HG03457 (cell line): ENCODE measurements around the gene LCLAT1.
"Not testable (repeated sequence)": the region's sequence is repeated elsewhere in the genome, so short reads cannot be mapped to it uniquely, and the experiment has no call there.

Source experiments
- ATAC-seq: cut with Tn5 transposase; IDR thresholded peaks from one replicate; pipeline ENCODE4 v1.9.1; 2021; ENCODE audit warnings: moderate number of reproducible peaks; ENCODE audit not compliant: unreplicated experiment

Gene LCLAT1

DNA sequence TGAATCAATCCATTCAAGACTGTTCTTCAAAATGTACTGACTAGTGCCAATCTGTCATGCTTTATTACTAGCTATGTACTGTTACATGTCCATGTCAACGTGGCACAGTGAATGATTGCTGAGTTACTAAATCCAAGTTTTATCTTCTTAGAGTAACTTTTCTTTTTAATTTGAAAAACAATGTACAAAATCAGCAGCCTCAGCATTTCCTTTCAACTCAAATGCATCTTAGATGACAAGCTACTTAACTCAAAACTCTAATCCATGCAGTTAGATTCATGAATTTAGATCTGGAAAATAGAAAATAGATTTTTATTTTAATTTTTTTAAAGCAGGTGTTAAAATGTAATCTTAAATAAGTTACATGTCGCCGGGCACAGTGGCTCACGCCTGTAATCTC, 186.0 kb downstream of the LCLAT1 start:
- no peak for ATAC-seq

GRCh38 chr2:30636311-30636710, 189.3 kb downstream of the LCLAT1 start:
- ATAC-seq = no peak

GRCh38 chr2:30639836-30640235, 192.8 kb downstream of the LCLAT1 start:
- ATAC-seq = no peak

- no peak for ATAC-seq
Measured at GRCh38 chr2:30641765-30642345, 194.8 kb downstream of the LCLAT1 start.

GRCh38 chr2:30643013-30643412, 196.0 kb downstream of the LCLAT1 start:
- ATAC-seq = not testable (repeated sequence)

DNA sequence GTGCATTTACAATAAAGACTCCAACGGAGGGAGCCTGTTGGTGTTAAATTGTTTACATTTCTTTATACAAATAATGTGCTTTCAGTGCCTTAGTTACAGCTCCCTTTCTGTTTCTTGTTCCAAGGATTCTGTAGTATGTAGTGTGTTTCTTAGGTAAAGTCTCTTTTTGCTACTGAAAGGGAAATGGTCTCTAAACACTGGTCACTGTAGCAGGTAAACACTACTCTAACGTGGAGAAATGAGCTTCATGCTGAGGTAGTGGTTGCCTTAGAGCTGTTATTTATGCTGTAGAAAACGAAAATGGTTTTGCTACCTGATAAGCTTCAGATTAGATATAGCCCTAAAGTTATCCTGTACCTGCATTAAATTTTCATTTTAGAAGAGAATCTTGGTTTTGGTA, 196.6 kb downstream of the LCLAT1 start:
- ATAC-seq = no peak

DNA sequence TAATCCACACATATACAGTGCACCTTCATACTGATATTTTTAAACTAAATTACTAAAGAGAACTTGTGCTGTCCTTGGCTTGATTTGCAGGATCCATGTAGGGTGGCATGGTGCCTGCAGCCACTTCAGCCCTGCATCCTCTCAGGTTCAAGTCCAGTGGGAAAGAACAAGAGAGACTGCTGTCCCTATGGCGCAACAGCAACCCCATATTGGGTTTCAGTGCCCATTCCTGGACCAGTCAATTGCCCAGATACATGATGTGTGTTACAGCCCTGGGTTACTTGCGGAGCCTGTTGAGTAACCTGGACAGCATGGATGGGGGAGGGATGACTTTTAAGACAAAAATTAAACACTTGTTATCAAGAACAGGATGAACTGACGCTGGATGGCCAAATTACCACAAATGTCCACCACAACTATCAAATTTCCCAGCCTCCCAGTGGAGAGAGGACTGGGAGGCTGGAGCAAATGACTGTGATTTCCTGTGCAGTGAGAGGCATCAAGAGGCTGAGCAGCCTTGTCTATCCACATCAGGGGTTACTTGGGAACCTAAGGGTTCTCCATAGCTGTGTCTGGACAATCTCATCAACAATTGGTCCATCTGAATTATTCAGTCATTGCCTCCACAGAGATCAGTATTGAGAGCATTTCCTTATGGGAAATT, 198.2 kb downstream of the LCLAT1 start:
- no peak for ATAC-seq

- no peak for ATAC-seq
Measured at GRCh38 chr2:30645745-30646119, 198.7 kb downstream of the LCLAT1 start.

DNA sequence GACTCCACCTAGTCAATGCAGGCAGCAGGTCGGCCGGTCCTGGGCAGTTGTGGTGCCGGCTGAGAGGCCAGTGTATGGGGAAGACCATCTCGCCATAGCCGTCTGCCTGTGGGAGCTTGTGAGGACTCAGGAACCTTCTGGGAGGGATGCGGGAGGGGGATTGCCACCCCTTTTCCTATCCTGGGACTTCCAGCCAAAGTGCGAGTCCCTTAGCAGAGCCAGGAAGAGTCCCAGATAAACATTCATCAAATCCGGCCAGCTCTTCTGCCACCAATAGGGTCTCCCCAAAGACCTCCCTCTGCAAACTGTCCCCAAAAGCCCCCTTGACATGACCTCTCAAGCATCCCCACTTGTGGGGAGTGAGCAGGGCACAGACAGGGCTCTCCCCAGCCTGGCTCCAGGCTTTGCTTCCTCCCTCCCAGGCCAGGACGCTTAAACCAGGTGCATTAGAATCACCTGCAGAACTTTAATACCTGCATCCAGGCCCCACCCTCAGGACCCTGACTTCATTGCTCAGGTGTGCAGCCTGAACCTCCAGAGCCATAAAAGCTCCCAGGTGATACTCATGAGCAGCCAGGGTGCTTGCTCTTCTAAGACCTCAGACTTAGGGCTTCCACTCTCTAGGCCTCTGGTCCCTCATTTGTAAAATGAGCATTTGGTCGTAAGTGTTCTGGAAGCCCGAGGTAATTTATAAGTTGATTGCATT, 200.9 kb downstream of the LCLAT1 start:
- ATAC-seq = no peak

- no peak for ATAC-seq
Measured at GRCh38 chr2:30649278-30649677, 202.2 kb downstream of the LCLAT1 start.

DNA sequence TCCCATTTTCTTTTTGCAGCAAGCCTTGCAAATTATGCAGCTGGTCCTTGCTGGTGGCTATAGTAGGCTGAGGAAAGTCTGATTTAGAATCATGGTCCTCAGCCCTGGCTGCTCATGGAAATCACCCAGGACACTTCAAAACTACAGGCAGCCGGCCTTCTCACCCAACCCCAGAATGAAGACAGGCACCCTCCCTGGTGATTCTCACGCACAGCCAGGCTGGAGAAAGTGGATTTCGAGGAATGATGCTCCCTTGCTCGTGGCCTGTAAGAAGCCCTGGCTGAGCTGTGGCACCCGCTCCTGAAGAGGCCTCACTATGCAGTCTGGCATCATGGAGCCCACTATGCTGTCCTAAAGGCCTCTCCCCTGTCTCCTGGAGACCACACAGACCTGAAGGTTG, 202.8 kb downstream of the LCLAT1 start:
- no peak for ATAC-seq

DNA sequence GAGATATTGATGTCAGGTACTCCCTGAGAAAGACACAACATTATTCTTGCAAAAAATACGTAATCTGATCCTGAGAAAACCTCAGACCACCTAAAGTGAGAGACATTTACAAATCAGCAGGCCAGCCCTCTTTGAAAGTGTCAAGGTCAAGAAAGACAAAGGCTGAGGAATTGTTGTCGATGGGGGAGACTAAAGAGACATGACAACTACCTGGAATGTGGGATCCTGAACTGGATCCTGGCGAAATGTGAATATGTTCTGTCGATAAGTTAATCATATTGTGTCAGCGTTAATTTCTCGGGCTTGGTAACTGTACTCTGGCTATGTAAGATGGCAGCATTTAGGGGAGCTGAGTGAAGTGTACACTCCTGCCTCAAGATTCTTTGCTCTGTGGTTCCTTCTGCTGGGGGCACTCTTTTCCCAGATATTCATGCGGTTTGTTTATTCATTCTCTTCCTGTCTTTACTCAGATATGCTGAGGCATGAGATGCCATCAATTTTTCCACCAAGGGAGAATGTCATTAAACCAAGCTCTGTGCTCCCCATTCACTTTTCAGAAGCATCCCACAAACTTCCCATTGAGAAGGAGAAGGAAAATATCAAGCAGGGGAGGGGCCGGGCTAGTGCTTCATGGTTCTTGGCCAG, 205.3 kb downstream of the LCLAT1 start:
- no peak for ATAC-seq

- no peak for ATAC-seq
Measured at GRCh38 chr2:30653847-30654246, 206.8 kb downstream of the LCLAT1 start.

DNA sequence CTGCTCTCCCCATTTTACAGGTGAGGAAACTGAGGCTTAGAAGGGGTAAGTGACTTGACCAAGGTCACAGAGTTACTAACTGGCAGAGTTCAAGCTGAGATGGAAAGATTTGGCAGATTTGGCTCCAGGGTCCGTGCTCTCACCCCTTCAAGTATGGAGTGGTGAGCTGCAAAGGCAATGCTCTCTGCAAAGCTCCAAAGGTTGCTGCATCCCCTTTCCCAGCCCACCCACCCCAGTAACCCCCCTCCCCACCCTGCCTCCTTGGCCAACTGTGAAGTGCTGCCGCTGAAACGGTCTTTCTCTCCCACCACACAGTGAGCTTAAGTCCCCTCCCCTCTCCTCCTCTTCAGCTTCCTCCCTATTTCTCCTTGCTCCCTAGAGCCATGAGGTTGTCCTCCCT, 207.4 kb downstream of the LCLAT1 start:
- ATAC-seq = no peak

GRCh38 chr2:30655211-30655610, 208.2 kb downstream of the LCLAT1 start:
- ATAC-seq = no peak

- ATAC-seq = no peak
Measured at GRCh38 chr2:30655660-30656059, 208.6 kb downstream of the LCLAT1 start.

DNA sequence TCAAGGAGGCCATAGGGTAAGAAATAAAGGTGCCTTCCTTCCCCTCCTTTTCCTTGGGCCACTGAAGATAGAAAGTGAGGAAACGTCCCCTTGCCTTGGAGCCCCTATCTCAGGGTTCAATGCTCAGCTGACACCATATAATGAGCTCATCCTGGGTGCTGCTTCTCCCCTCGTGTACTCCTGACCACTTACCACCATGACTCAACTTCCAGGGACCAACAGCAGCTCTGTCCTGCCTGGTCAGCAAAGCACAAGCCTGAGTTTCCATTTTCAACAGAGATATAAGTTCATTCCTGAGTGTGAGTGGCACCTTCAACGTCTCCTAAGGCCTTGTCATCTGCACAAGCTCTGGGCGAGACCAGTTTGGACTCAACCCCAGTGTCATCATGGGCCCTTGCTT, 209.0 kb downstream of the LCLAT1 start:
- ATAC-seq = no peak

- ATAC-seq = no peak
Measured at GRCh38 chr2:30661173-30662107, 214.4 kb downstream of the LCLAT1 start.

DNA sequence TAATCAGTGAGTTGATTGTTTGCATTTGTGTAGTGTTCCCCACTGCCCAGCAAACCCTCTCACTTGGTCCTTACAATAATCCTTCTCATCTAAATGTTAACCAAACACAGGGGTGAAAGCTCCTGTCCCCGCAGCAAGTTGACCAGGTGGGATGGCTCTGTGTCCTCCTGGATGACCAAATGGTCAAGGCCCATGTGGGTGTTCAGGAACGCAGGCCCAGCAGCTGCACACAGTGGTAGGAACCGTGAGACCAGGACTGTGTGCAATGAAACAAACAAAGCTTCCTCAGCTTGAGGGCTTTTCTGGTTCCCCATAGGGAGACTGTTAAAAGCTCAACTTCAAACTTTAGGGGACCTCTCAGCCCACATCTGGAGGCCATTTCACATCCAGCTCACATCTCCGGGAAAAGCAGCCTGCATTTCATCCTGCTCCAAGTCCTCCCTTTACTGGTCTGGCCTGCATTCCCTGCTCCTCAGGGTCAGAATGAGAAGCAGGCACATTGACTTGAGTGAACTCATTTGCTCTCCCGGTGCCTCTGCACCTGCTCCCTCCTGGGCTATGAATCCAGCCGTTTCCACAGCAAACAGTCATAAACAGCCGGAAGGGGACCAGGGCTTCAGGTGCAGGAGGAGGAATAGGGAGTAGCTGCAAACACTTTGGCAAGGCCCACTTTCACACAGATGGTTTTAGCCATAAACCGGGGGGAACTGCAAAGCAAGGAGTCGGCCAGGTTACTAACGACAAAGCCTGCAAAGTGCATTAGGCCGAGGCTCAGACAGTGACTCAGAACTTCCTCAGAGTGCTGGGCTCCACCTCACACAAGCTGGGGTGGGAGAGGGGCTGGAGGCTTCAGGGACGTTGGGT, 215.5 kb downstream of the LCLAT1 start:
- ATAC-seq = no peak

- no peak for ATAC-seq
Measured at GRCh38 chr2:30663321-30663720, 216.3 kb downstream of the LCLAT1 start.
